ENCODE results near the gene HEATR5B. TPM values are rescaled to one million over a fixed set of nuclear protein-coding genes. Genes with fewer than 3 reads are reported as not detected.

Gene HEATR5B
- total and polyA plus RNA-seq, 2 donors (not counting 1 experiment from before 2014, with no cell fraction given): 33.0 to 44.3 TPM

DNA sequence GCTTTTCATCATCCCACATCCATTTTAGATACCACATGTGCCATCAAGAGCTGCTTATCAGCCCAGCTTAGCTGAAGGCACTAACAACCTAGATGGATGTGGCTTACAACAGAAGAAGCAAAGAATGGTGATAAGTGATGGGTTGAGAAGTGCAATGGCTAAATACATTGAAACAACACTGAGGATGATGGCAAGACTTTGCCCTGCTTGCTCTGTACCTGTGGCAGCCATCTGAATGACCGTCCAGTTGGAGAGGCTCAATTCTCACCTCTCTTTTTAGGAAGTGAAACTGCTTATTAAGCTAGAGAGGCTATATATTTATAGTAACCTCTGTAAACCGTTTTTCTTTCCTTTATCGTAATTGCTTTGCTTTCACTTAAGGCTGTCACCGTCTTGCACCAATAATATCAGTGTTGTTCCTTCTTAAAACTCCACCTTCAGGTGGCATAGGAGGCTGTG is 5.9 kb upstream of the HEATR5B start:
- ChIA-PET POLR2A (no interaction called here), CTCF (no interaction called here)
- Mint-ChIP-seq H3K27me3 (no peaks in the 10 kb centered on the region), H3K4me1 (peaks cover 55% of the 10 kb centered on the region), H3K4me3 (peak overlapping the region; percentile 62), H3K9me3 (ENCODE audit: insufficient read depth) (no peaks in the 10 kb centered on the region), H3K27ac (peak overlapping the region; percentile 87)
- peak; percentile 80 for DNase-seq
- Histone ChIP-seq H3K36me3 (replicated peaks in 1 of 2; ENCODE audit: control extremely low read depth in 1 of 2, control insufficient read depth in 1 of 2, extremely low read depth in 1 of 2, insufficient read depth in 2 of 2, low read length in 1 of 2) (peaks cover 15 to 32% of the 10 kb centered on the region in 2 experiments), H3K4me3 (ENCODE audit: control extremely low read depth in 1 of 5, extremely low read depth in 1 of 5, insufficient read depth in 1 of 5, low read depth in 2 of 5, low read length in 4 of 5) (no peak overlapping the region), H3K79me2 (ENCODE audit: control insufficient read depth, insufficient read depth, low read length) (peaks cover 28% of the 10 kb centered on the region), H2AFZ (ENCODE audit: insufficient read depth, low read depth, low read length, poor library complexity, severe bottlenecking) (peak overlapping the region; percentile 9), H3K27ac (ENCODE audit: low read length in 2 of 2) (peak overlapping the region; percentile 54 to 71), H3K4me1 (ENCODE audit: control insufficient read depth in 2 of 2, insufficient read depth in 2 of 2, low read length in 2 of 2) (peaks cover 55 to 70% of the 10 kb centered on the region in 2 donors), H3K9me3 (ENCODE audit: control extremely low read depth in 1 of 3, control insufficient read depth in 2 of 3, insufficient read depth in 1 of 3, low read length in 2 of 3) (no peaks in the 10 kb centered on the region), H3K27me3 (replicated peaks in 1 of 4; ENCODE audit: control extremely low read depth in 1 of 4, control insufficient read depth in 3 of 4, insufficient read depth in 4 of 4, low read length in 3 of 4) (no peaks in the 10 kb centered on the region), H3K4me2 (replicated peaks; ENCODE audit: low read depth, low read length, poor library complexity, severe bottlenecking) (peak overlapping the region; percentile 76), H3K9ac (ENCODE audit: low read length) (peak overlapping the region; percentile 2), H4K20me1 (ENCODE audit: control insufficient read depth, insufficient read depth, low read length, poor library complexity, severe bottlenecking) (no peaks in the 10 kb centered on the region)
- TF ChIP-seq EZH2 (IDR thresholded peaks at IDR 0.05; ENCODE audit: borderline replicate concordance, insufficient read depth, low read depth, low read length, poor library complexity, severe bottlenecking): no peak
- intact Hi-C loops (cut with micrococcal nuclease): no loop called here
- ATAC-seq (ENCODE audit: low read depth): peak; percentile 84
- no CpG with 5 or more reads among the region's 4 CpGs for WGBS (ENCODE audit: insufficient coverage)

GRCh38 chr2:37085731-37086147 is 1.6 kb upstream of the HEATR5B start:
- Mint-ChIP-seq H3K27me3 (no peaks in the 10 kb centered on the region), H3K27ac (peak overlapping the region; percentile 50), H3K4me3 (no peak overlapping the region), H3K9me3 (ENCODE audit: insufficient read depth) (no peaks in the 10 kb centered on the region), H3K4me1 (peaks cover 57% of the 10 kb centered on the region)
- peaks cover 67 to 74% of the 10 kb centered on the region in 2 donors for H3K4me1 ChIP-seq (ENCODE audit: control insufficient read depth in 2 of 2, insufficient read depth in 2 of 2, low read length in 2 of 2)
- H3K79me2 ChIP-seq (ENCODE audit: control insufficient read depth, insufficient read depth, low read length): peaks cover 43% of the 10 kb centered on the region
- ChIA-PET CTCF (no interaction called here), POLR2A (no interaction called here)
- DNase-seq: no peak
- no peak overlapping the region for H2AFZ ChIP-seq (ENCODE audit: insufficient read depth, low read depth, low read length, poor library complexity, severe bottlenecking)
- no peaks in the 10 kb centered on the region for H3K27me3 ChIP-seq (replicated peaks in 1 of 4; ENCODE audit: control extremely low read depth in 1 of 4, control insufficient read depth in 3 of 4, insufficient read depth in 4 of 4, low read length in 3 of 4)
- peak overlapping the region in 1 of 2 donors; percentile 91 for H3K27ac ChIP-seq (ENCODE audit: low read length in 2 of 2)
- no peak for TF ChIP-seq CTCF (IDR thresholded peaks at IDR 0.05)
- TF ChIP-seq EZH2 (IDR thresholded peaks at IDR 0.05; ENCODE audit: borderline replicate concordance, insufficient read depth, low read depth, low read length, poor library complexity, severe bottlenecking): no peak
- peak overlapping the region in 1 of 5 experiments; percentile 75 for H3K4me3 ChIP-seq (ENCODE audit: control extremely low read depth in 1 of 5, extremely low read depth in 1 of 5, insufficient read depth in 1 of 5, low read depth in 2 of 5, low read length in 4 of 5)
- H3K4me2 ChIP-seq (replicated peaks; ENCODE audit: low read depth, low read length, poor library complexity, severe bottlenecking): peak overlapping the region; percentile 73
- no peak for ATAC-seq (ENCODE audit: low read depth)
- H3K9ac ChIP-seq (ENCODE audit: low read length): peak overlapping the region; percentile 69
- intact Hi-C loops (cut with micrococcal nuclease): loop anchor here (2.0 kb wide), 2 partner anchors 71 to 145 kb away; partner anchors contain the start of genes CEBPZ, EIF2AK2 and NDUFAF7
- WGBS (ENCODE audit: insufficient coverage): no CpG with 5 or more reads among the region's 1 CpG
- H3K36me3 ChIP-seq (replicated peaks in 1 of 2; ENCODE audit: control extremely low read depth in 1 of 2, control insufficient read depth in 1 of 2, extremely low read depth in 1 of 2, insufficient read depth in 2 of 2, low read length in 1 of 2): peaks cover 10 to 25% of the 10 kb centered on the region in 2 experiments
- H3K9me3 ChIP-seq (ENCODE audit: control extremely low read depth in 1 of 3, control insufficient read depth in 2 of 3, insufficient read depth in 1 of 3, low read length in 2 of 3): no peaks in the 10 kb centered on the region
- H4K20me1 ChIP-seq (ENCODE audit: control insufficient read depth, insufficient read depth, low read length, poor library complexity, severe bottlenecking): no peaks in the 10 kb centered on the region
